RWPE1 (cell line): ENCODE results near the gene EFEMP1.

Experiments
- CTCF ChIA-PET: fragments of 350-600 bp; sonication (Branson Sonifier 250); formaldehyde crosslinking; extraction: SDS; loops from one replicate; lab custom pipeline; 2021; lab: Yijun Ruan, JAX
- POLR2A ChIA-PET: fragments of 400-600 bp; formaldehyde crosslinking; extraction: SDS; loops from one replicate; lab custom pipeline; 2020; ENCODE audit warnings: antibody characterized with exemption; ENCODE audit not compliant: low non-redundant PET; lab: Yijun Ruan, JAX
- DNase-seq: peaks from one replicate; pipeline ENCODE4 v3.0.0; 2012; ENCODE audit warnings: low spot score
- H3K27ac ChIP-seq: fragments of 450-650 bp; 2 replicates; pipeline ENCODE4 v1.5.1; 2017
- CTCF ChIP-seq: fragments of 450-650 bp; conservative IDR thresholded peaks from 2 replicates; pipeline ENCODE4 v1.5.1; 2017; ENCODE audit warnings: low read depth, mild to moderate bottlenecking

Gene EFEMP1

GRCh38 chr2:55856936-55857335, 66.6 kb downstream of the EFEMP1 start:
- ChIA-PET POLR2A (no interaction called here), CTCF (no interaction called here)
- TF ChIP-seq CTCF: no peak
- H3K27ac ChIP-seq: no peak overlapping the region
- DNase-seq: peak; percentile 77

GRCh38 chr2:55848096-55848495, 75.5 kb downstream of the EFEMP1 start:
- TF ChIP-seq CTCF: no peak
- no peak overlapping the region for H3K27ac ChIP-seq
- DNase-seq: no peak
- ChIA-PET CTCF (interaction anchor here (0.5 to 0.6 kb wide), 2 partner anchors 366 to 1384 kb away, joined by 3 to 4 read pairs; no protein-coding TSS in a partner anchor), POLR2A (no interaction called here)

DNA sequence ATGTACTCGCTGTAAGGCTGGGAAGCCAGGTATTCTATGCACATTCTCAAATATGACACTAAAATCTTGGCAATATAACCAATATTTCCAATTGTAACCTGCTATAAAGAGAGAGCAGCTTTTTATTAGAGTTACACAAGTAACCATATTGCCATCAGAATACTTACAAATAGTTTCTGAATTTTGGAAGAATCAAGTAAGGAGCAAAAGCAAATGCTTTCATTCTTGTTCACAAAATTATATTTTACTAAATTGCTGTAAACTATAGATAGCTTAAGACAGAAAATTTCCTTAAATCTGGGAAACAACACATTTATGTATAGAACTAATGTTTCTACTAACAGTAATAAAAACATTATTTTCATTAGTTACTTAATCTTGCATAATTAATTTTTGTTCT, 77.2 kb downstream of the EFEMP1 start:
- ChIA-PET POLR2A (no interaction called here), CTCF (interaction anchor here (0.7 kb wide), 1 partner anchor 105 kb away, joined by 4 read pairs; no protein-coding TSS in a partner anchor)
- TF ChIP-seq CTCF: no peak
- no peak overlapping the region for H3K27ac ChIP-seq
- DNase-seq: no peak

DNA sequence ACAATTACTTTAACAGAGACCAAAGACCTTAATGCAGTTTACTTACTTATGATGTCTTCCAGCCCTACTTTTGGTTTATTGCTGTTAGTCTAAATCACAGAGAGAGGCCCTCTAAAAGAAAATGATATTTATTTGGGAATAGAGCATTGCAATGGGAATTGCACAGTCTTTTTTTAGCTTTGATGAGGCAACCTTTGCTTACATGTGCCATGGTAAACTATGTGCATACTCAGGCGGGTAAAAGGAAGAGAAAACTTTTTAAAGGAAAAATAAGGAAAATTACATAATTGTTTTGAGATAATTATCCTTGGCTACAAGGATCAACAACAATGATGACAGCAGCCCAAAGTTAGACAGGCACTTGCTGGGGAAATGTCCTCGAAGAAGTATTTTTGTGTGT, 78.6 kb downstream of the EFEMP1 start:
- POLR2A ChIA-PET: no interaction called here
- H3K27ac ChIP-seq: no peak overlapping the region
- no peak for DNase-seq
- CTCF ChIA-PET: no interaction called here
- no peak for TF ChIP-seq CTCF

- no peak for DNase-seq
- no peak for TF ChIP-seq CTCF
- CTCF ChIA-PET: interaction anchor here (1.1 kb wide), 1 partner anchor 73 kb away, joined by 3 read pairs; no protein-coding TSS in a partner anchor
- H3K27ac ChIP-seq: no peak overlapping the region
- POLR2A ChIA-PET: no interaction called here
Measured at GRCh38 chr2:55843994-55844345, 79.6 kb downstream of the EFEMP1 start.

- no peak for TF ChIP-seq CTCF
- no peak overlapping the region for H3K27ac ChIP-seq
- CTCF ChIA-PET: interaction anchor here (0.5 to 1.1 kb wide), 2 partner anchors 72 to 132 kb away, joined by 3 to 4 read pairs; no protein-coding TSS in a partner anchor
- peak; percentile 46 for DNase-seq
- POLR2A ChIA-PET: no interaction called here
Measured at GRCh38 chr2:55843096-55843993, 80.2 kb downstream of the EFEMP1 start.
